Osteoblast (primary cell): Measurements from ENCODE around the gene RASL11B. TPM values are rescaled to one million over a fixed set of nuclear protein-coding genes. Genes with fewer than 3 reads are reported as not detected.

Experiments
- DNase-seq: peaks from one replicate; pipeline ENCODE4 v3.0.0; 2011; ENCODE audit warnings: low spot score, mixed read lengths; ENCODE audit not compliant: insufficient read length; ENCODE audit errors: missing footprints
- H2AFZ ChIP-seq: 2 replicates; pipeline ENCODE4 v1.6.0; 2011; ENCODE audit warnings: mild to moderate bottlenecking, low read length
- H3K27ac ChIP-seq: 2 replicates; pipeline ENCODE4 v1.5.1; 2011; ENCODE audit warnings: mild to moderate bottlenecking, low read depth, low read length, moderate library complexity
- H3K27me3 ChIP-seq: 2 replicates; pipeline ENCODE4 v1.6.0; 2012; ENCODE audit warnings: mild to moderate bottlenecking, control low read depth, inconsistent platforms, low read length, moderate library complexity; ENCODE audit not compliant: insufficient read depth
- H3K36me3 ChIP-seq: 2 replicates; pipeline ENCODE4 v1.5.1; 2011; ENCODE audit warnings: mild to moderate bottlenecking, low read length, control low read depth, moderate library complexity; ENCODE audit not compliant: insufficient read depth
- H3K4me1 ChIP-seq: 2 replicates; pipeline ENCODE4 v1.5.1; 2011; ENCODE audit warnings: mild to moderate bottlenecking, low read length, control low read depth, moderate library complexity; ENCODE audit not compliant: insufficient read depth
- H3K4me2 ChIP-seq: 2 replicates; pipeline ENCODE4 v1.6.0; 2011; ENCODE audit warnings: mild to moderate bottlenecking, low read length; ENCODE audit not compliant: insufficient read depth
- H3K4me3 ChIP-seq: fragments of 200-600 bp; sonication (generic); 3 replicates; pipeline ENCODE4 v1.5.1; 2012; ENCODE audit warnings: mild to moderate bottlenecking, low read length, inconsistent platforms; ENCODE audit not compliant: insufficient read depth
- H3K79me2 ChIP-seq: 2 replicates; pipeline ENCODE4 v1.6.0; 2012; ENCODE audit warnings: mild to moderate bottlenecking, low read length, control low read depth, inconsistent platforms; ENCODE audit not compliant: insufficient read depth
- H3K9me3 ChIP-seq: 2 replicates; pipeline ENCODE4 v1.5.1; 2011; ENCODE audit warnings: low read depth, low read length, control low read depth
- H4K20me1 ChIP-seq: 2 replicates; pipeline ENCODE4 v1.6.0; 2012; ENCODE audit warnings: mild to moderate bottlenecking, low read length, control low read depth; ENCODE audit not compliant: insufficient read depth
- total RNA-seq: library from RNA; depleted of rRNA; stranded (reverse); fragments of >200 nt; gene quantifications from 2 replicates; pipeline ENCODE4 v1.2.3, GENCODE V29; 2012
- TF ChIP-seq, protein P1 (sequence below): IDR thresholded peaks from 2 replicates; pipeline ENCODE4 v1.5.1; 2011; ENCODE audit warnings: mild to moderate bottlenecking, low read depth, low read length, moderate library complexity; ENCODE audit errors: extremely low read depth

RASL11B gene
- total RNA-seq, 1 donor: under 0.01 TPM

DNA sequence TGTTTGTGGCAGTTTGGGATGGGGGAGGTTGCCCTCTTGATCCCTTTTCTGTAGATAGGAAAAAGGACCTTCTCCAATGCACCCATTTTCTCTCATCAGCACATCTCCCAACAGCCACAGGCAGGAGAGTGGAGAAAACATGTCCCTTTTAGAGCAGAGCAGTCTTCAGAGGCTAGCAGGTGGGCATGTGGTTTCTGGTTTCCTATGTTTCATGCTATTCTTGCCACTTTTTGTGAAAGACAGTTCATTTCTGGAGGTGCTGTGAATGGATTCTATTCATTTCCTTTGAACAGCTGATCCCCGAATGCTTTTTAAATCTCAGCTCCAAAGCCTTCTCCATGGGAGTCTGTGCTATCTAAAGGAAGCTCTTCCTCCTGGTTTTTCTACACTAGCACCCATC lies 18.9 kb downstream of the RASL11B start:
- TF ChIP-seq, protein P1, sequence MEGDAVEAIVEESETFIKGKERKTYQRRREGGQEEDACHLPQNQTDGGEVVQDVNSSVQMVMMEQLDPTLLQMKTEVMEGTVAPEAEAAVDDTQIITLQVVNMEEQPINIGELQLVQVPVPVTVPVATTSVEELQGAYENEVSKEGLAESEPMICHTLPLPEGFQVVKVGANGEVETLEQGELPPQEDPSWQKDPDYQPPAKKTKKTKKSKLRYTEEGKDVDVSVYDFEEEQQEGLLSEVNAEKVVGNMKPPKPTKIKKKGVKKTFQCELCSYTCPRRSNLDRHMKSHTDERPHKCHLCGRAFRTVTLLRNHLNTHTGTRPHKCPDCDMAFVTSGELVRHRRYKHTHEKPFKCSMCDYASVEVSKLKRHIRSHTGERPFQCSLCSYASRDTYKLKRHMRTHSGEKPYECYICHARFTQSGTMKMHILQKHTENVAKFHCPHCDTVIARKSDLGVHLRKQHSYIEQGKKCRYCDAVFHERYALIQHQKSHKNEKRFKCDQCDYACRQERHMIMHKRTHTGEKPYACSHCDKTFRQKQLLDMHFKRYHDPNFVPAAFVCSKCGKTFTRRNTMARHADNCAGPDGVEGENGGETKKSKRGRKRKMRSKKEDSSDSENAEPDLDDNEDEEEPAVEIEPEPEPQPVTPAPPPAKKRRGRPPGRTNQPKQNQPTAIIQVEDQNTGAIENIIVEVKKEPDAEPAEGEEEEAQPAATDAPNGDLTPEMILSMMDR: no peak
- Histone ChIP-seq H3K27me3 (no peaks in the 10 kb centered on the region), H4K20me1 (no peaks in the 10 kb centered on the region), H3K79me2 (no peaks in the 10 kb centered on the region), H3K4me3 (no peak overlapping the region), H2AFZ (no peak overlapping the region), H3K27ac (no peak overlapping the region), H3K36me3 (no peaks in the 10 kb centered on the region), H3K9me3 (no peaks in the 10 kb centered on the region), H3K4me2 (no peak overlapping the region), H3K4me1 (no peaks in the 10 kb centered on the region)
- no peak for DNase-seq

DNA sequence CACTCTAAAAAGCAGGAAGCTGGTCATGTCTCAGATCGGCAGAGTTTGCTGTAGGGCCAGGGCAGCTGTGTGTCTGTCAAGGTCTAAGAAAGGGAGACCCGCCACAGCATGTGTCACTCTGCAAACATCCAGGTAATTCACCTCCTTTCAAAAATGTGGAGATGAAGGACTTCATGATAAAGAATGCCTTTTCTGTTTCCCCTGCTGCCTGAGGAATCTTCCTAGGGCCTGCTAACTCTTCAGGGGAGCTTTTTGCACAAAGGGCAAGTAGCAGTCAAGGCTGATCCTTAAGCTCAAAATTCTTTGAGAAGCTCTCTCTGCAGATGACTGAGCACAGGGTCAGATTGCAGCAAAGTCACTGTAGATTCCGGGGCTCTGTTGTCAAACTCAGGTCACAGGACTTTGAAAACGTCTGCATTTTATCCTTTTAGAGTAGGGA lies 21.1 kb downstream of the RASL11B start:
- DNase-seq: no peak
- H3K36me3 ChIP-seq: no peaks in the 10 kb centered on the region
- no peaks in the 10 kb centered on the region for H3K79me2 ChIP-seq
- no peaks in the 10 kb centered on the region for H3K9me3 ChIP-seq
- no peaks in the 10 kb centered on the region for H3K4me1 ChIP-seq
- no peaks in the 10 kb centered on the region for H4K20me1 ChIP-seq
- TF ChIP-seq, protein P1: no peak
- no peaks in the 10 kb centered on the region for H3K27me3 ChIP-seq
- H3K27ac ChIP-seq: no peak overlapping the region
- no peak overlapping the region for H3K4me2 ChIP-seq
- H3K4me3 ChIP-seq: no peak overlapping the region
- H2AFZ ChIP-seq: no peak overlapping the region

DNA sequence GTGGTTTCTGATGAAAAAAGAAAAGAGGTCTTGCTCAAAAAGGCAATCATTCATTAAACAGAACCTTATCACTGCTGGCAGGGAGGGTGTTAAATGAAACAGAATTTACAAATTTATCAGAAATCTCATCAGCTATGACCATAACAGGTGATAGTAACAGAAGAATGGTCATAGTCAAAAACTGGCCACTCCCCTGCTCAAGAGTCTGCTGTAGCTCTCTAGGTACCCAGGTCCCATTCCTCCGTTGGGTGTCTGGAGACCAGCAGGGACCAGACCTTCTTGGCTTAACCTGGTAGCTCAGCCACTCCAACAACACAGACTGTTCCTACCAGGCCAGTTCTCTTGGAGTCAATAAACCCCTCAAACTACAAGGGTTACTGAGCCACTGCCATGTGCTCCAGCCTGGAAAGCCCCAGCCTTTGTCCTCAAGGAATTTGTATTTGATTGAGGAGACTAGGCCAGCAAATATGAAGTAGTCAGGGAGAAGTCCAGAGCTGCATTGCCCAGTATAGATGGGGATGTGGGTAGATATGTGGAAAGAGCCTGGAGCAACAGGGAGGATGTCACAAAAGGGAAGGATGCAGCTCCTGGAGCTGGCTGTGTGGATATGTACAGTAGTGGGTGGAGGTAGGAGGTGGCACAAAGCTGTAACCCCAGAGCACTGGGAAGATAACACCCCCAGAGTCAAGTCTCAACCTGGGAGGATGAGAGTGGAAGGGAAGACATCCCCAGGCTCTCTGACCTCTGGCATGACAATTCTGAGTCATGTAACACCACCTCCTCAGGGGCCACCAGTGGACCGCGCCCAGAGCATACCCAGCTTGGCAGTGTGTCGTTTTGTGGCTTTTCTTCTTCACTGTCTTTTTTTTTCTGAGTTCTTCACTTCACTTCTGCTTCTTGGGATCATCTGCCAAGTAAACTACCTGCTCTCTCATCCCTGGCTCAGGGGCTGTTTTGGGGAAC lies 21.9 kb downstream of the RASL11B start:
- Histone ChIP-seq H3K36me3 (no peaks in the 10 kb centered on the region), H3K4me2 (no peak overlapping the region), H3K4me3 (no peak overlapping the region), H3K27ac (no peak overlapping the region), H3K27me3 (no peaks in the 10 kb centered on the region), H3K9me3 (no peaks in the 10 kb centered on the region), H3K79me2 (no peaks in the 10 kb centered on the region), H3K4me1 (no peaks in the 10 kb centered on the region), H4K20me1 (no peaks in the 10 kb centered on the region), H2AFZ (no peak overlapping the region)
- TF ChIP-seq, protein P1: no peak
- no peak for DNase-seq

DNA sequence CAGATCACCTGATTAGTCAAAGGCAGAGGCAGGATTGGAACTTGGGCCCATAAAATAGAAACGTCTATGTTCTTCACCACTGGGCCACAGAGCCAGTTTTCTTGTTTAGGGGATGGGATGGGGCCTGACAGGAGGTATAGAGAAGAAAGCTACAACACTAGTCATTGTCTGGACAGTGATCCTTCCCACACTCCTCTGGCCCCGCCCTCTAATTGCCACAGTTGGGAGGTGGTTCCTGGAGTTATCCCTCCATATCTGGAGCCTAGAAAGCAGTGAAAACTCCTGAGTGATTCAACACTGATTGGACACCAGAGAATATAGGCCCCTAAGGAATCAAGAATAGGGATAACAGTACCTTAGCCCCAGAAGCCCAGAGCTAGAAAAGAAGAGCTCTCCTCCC lies 22.9 kb downstream of the RASL11B start:
- Histone ChIP-seq H3K4me3 (no peak overlapping the region), H3K79me2 (no peaks in the 10 kb centered on the region), H4K20me1 (no peaks in the 10 kb centered on the region), H2AFZ (no peak overlapping the region), H3K4me1 (no peaks in the 10 kb centered on the region), H3K27me3 (no peaks in the 10 kb centered on the region), H3K9me3 (no peaks in the 10 kb centered on the region), H3K27ac (no peak overlapping the region), H3K36me3 (no peaks in the 10 kb centered on the region), H3K4me2 (no peak overlapping the region)
- TF ChIP-seq, protein P1: no peak
- no peak for DNase-seq
